Left renal pelvis (tissue), 4 donors: Measurements from ENCODE around the gene KIAA1958. TPM values are rescaled to one million over a fixed set of nuclear protein-coding genes. Genes with fewer than 3 reads are reported as not detected.

Experiments
- DNase-seq, 4 donors: peaks; one replicate each; pipeline ENCODE4 v3.0.0-alpha.2; 2013; ENCODE audit warnings: low read depth in 4 of 4, low spot score in 3 of 4
- polyA plus RNA-seq, 4 donors: library from polyadenylated mRNA; unstranded; fragments of 120-200 nt; gene quantifications; one replicate each; pipeline ENCODE4 v1.2.1, GENCODE V29; 2013; ENCODE audit not compliant: insufficient read length in 4 of 4

Gene KIAA1958
- polyA plus RNA-seq, 4 donors = 5.7 to 15.9 (median 13.7) TPM

DNA sequence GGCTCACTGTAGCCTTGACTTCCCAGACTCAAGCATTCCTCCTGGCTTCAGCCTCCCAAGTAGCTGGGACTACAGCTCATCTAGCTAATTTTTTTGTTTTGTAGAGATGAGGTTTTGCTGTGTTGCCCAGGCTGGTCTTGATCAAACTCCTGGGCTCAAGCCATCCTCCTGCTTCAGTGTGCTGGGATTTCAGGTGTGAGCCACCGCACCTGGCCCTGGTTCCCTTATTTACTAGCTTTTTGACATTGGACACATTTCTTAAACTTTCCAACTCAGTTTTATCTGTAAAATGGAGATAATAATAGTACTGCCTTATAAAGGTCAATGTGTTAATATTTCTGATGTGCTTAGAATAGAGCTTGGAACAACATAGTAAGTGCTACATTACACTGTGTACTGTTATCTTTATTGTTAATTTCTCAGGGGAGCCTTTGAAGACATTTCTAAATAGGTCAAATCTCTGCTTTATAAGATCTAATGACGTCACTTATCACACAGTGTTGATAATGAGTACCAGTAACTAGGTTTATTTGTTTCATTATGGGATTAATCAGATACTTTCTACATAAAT, 66.7 kb downstream of the KIAA1958 start:
- DNase-seq = no peak

DNA sequence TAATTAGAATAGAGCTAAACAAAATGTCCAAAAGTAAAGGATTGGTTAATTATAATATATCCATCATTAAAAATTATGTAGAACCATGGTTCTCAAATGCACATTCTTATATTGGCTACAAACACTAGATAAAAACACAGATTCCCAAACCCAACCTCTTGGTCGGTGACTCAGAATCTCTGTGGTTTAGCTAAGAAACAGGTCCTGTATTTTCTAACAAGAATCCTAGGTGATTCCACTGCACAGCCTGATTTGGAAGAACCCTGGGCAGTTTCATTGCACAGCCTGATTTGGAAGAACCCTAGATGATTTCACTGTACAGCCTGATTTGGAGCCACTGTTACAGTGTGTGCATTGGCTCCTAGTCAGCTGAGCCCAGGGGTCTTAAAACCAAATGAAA, 67.9 kb downstream of the KIAA1958 start:
- DNase-seq = no peak

GRCh38 chr9:112555101-112555643, 68.5 kb downstream of the KIAA1958 start:
- no peak for DNase-seq

DNA sequence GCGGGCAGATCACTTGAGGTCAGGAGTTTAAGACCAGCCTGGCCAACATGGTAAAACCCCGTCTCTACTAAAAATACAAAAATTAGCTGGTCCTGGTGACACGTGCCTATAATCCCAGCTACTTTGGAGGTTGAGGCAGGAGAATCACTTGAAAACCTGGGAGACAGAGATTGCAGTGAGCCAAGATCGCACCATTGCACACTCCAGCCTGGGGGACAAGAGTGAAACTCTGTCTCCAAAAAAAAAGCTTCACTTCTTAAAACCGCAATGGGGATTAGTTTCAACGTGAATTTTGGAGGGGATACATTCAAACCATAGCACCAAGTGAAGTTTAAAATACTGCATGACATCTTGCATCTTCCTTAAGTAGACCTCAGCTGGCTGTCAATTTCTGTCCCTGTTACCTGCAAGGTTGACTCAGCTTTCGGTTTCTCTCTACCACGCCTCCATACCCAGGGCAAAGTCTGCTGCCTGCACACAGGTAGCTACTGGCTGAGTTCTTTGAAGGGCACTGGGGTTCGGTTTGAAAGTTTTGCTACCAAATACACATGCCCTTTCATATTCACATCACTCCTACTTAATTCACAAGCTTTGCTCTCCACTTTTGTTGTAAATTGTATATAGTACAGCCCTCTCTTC, 69.3 kb downstream of the KIAA1958 start:
- no peak for DNase-seq

DNA sequence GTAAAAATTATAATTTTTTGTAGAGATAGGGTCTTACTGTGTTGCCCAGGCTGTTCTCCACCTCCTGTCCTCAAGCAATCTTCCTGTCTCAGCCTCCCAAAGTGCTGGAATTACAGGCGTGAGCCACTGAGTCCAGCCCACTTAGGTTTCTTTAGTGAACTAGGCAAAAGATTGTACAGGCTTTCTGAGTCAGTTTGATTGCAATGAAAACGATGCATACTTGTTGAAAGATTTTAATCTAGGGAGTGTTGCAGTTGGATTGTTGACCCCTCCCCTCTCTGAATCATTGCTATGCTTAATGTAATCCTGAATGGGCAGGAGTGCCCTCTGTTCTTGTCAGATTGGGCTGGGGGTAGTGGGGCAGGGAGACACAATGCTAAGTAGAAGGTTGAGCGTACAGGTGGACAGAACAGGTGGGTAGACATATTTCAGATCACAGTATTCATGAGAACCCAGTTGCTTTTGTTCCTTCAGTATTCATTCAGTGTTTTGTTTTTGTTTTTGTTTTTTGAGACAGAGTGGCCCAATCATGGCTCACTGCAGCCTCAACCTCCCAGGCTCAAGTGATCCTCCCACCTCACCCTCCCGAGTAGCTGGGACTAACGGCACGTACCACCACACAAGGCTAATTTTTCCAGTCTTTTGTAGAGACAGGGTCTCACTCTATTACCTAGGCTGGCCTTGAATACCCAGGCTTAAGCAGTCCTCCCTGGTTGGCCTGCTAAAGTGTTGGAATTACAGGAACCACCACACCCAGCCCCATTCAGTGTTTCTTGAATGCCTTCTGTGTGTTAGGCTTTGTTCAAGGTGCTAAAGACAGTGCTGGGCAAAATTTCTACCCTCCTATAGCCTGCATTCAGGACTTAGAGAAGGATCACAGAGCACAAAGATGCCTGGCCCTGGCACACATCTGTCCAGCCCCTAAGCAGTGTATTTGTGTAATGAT, 70.1 kb downstream of the KIAA1958 start:
- DNase-seq = no peak

DNA sequence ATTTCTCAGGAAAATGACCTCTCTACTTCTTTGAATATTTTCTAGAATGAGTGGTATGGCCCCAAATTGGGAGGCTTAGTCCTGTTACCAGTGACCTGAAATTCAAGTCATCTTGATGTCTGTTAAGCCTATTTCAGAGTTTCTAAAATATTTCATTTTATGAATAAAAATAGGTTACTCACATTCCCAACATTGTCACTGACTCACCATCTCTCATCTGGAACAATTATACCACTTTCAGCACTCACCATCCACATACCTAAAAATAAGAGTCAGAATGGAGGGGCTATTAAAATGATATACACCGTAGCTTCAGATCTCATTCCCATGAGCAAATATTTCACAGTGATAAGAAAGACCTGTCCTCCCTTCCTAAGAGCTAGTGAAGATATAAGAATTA, 71.8 kb downstream of the KIAA1958 start:
- no peak for DNase-seq

DNA sequence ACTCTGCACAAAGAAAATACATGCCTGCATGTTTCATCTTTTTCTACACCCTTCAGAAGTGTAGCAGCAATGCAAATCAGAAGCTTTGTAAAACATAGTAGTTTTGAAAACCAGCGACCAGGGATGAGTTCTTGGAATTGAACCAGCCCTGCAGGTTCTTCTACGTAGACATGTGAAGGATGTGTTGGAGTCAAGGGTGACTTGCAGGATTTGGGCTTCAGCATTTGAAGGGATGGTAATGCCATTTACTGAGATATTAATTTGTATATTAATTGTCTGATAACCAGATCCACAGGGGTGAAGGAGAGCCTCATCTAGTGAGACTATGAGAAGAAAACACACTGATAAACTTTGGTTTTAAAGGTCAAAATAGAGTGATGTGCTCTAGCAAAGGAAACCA, 72.4 kb downstream of the KIAA1958 start:
- DNase-seq = no peak

GRCh38 chr9:112559629-112560413, 73.2 kb downstream of the KIAA1958 start:
- no peak for DNase-seq

- DNase-seq = no peak
Measured at GRCh38 chr9:112562235-112562958, 75.8 kb downstream of the KIAA1958 start.

GRCh38 chr9:112569186-112569585, 82.6 kb downstream of the KIAA1958 start:
- DNase-seq = no peak

- DNase-seq = no peak
Measured at GRCh38 chr9:112570671-112571167, 84.1 kb downstream of the KIAA1958 start.

- DNase-seq = peak in 3 of 4 donors; percentile 19 to 41 (median 22)
Measured at GRCh38 chr9:112571624-112572355, 85.2 kb downstream of the KIAA1958 start.

- no peak for DNase-seq
Measured at GRCh38 chr9:112572416-112572815, 85.8 kb downstream of the KIAA1958 start.

DNA sequence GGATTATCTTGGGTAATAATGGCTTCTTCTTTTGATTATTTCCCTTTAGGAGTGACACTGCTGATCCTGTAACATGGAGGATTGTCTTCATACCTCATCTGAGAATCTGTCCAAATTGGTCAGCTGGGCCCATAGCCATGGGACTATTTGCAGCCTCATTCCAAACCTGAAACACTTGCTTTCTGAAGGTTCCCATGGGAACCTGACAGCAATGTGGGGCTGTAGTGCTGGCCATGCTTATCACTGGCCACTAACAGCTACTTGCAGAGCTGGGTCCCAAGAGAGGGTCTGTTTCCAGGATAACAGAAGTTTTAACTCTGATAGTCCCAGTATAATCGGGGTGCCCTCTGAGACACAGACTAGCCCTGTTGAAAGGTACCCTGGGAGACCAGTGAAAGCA, 87.4 kb downstream of the KIAA1958 start:
- no peak for DNase-seq

DNA sequence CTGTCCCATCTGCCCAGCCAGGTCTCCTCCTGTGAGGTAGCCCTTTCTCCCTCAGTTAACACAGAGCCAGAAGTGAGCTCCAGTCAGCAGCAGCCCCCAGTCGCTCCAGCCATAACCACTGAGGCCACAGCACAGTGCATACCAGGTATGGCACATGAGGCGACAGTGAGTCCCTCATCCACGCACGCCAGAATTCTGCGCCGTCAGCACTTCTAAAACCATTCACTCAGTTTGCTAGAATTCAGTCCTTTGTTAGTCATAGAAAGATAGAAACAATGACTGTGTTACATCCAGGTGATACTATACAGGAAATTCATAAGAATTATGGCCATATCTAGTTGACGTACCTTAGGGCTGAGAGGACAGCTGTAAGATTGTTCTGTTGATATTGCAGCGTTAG, 88.5 kb downstream of the KIAA1958 start:
- DNase-seq = no peak

DNA sequence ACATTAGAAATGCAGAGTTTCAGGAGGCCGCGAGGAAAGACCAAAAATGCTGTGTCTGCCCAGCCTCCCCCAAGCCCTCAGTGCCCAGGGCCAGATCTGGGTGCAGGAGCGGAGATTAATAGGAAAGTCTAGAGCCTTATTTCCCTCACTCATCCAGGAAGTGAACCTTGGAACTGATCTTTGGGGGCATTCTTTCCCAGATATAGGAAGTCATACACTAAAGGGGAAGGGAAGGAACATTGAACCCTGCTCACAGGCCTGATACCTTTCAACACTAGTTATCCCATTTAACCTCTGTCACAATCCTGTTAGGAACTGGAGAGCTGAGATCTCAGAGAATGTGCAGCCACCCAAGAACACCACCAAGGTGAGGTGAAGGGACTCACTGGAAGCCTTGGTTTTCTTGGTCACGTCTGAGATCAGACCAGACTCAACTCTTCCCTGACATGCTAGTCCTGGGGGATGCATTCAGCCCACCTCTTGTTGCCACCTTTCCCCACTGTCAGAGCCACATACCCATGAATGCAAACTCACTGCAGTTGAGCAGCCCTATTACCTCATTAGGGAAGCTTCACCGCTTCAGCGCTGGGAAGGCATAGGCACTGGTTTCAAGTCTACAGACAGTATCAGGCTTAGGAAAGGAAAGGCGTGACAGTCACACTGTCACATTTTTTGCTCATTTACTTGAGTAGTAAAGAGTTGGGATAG, 95.0 kb downstream of the KIAA1958 start:
- DNase-seq = no peak

GRCh38 chr9:112582371-112583262, 96.0 kb downstream of the KIAA1958 start:
- DNase-seq = no peak
